Thymus (tissue), 11 donors: ENCODE results near the gene CRTAP. TPM values are rescaled to one million over a fixed set of nuclear protein-coding genes. Genes with fewer than 3 reads are reported as not detected.
"Not testable (repeated sequence)": the region's sequence is repeated elsewhere in the genome, so short reads cannot be mapped to it uniquely, and the experiment has no call there.

Experiments used
- DNase-seq, 9 donors: peaks; one replicate each; pipeline ENCODE4 v3.0.0-alpha.2; 2013; ENCODE audit warnings: low spot score in 9 of 9, low read depth in 6 of 9, missing footprints in 1 of 9
- H3K27ac ChIP-seq, 2 donors: one replicate each; pipeline ENCODE4 v1.5.1; 2013; ENCODE audit warnings: control low read depth in 1 of 2, low read depth in 1 of 2, low read length in 1 of 2, mild to moderate bottlenecking in 1 of 2, moderate library complexity in 1 of 2
- H3K27me3 ChIP-seq, 2 donors: one replicate each; pipeline ENCODE4 v1.5.1; 2013; ENCODE audit warnings: low read length in 1 of 2; ENCODE audit not compliant: control insufficient read depth in 2 of 2, insufficient read depth in 1 of 2
- H3K36me3 ChIP-seq, 2 donors: one replicate each; pipeline ENCODE4 v1.5.1; 2013; ENCODE audit warnings: low read length in 1 of 2, mild to moderate bottlenecking in 1 of 2, moderate library complexity in 1 of 2; ENCODE audit not compliant: control insufficient read depth in 2 of 2, insufficient read depth in 2 of 2
- H3K4me1 ChIP-seq, 2 donors: one replicate each; pipeline ENCODE4 v1.5.1; 2013; ENCODE audit warnings: low read length in 2 of 2; ENCODE audit not compliant: control insufficient read depth in 2 of 2, insufficient read depth in 2 of 2
- H3K4me3 ChIP-seq, 2 donors: one replicate each; pipeline ENCODE4 v1.5.1; 2013; ENCODE audit warnings: low read length in 2 of 2, control low read depth in 1 of 2, mild to moderate bottlenecking in 1 of 2
- H3K9me3 ChIP-seq, 2 donors: one replicate each; pipeline ENCODE4 v1.5.1; 2013; ENCODE audit warnings: low read length in 1 of 2, mild to moderate bottlenecking in 1 of 2; ENCODE audit not compliant: control insufficient read depth in 2 of 2, insufficient read depth in 1 of 2
- WGBS: extraction: QIAGEN DNeasy Blood & Tissue Kit; methylation state at CpG from one replicate; pipeline ENCODE4 v1.1.7; 2013; 5-methylcytosine and 5-hydroxymethylcytosine counted together
- polyA plus RNA-seq: library from polyadenylated mRNA; stranded (reverse); fragments of 200-250 nt; gene quantifications from one replicate; pipeline ENCODE4 v1.2.3, GENCODE V29; 2013
- total RNA-seq: library from RNA; stranded (reverse); fragments of 120-200 nt; gene quantifications from one replicate; pipeline ENCODE4 v1.2.4, GENCODE V29; 2013
- donor health status: healthy.

The CRTAP gene
- total and polyA plus RNA-seq, 2 donors: 21.6 to 38.6 TPM

DNA sequence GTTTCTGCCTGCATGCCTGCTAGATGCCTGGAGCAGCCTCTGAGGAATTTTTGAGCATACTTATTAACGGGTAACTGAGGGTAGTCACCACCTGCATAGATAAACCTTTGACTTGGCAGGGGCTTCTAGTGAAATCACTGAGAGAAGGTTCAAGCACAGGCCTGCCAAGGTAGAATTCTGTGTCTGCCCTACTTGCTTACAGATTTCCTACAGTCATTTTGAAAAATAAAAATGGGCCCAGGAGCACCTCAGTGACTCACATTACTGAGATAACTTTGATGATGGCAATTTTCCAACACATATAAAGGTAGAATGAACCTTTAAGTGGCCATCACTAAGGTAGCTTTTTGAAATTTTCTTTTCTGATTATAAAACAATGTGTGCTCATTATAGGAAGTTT is 10.8 kb downstream of the CRTAP start:
- H3K36me3 ChIP-seq: peaks cover 0 to 5% of the 10 kb centered on the region in 2 donors
- 94% methylated on average over 1 of the region's 1 CpG for WGBS
- no peaks in the 10 kb centered on the region for H3K4me1 ChIP-seq
- no peak overlapping the region for H3K4me3 ChIP-seq
- no peak overlapping the region for H3K27ac ChIP-seq
- no peak for DNase-seq
- no peaks in the 10 kb centered on the region for H3K9me3 ChIP-seq
- no peaks in the 10 kb centered on the region for H3K27me3 ChIP-seq

DNA sequence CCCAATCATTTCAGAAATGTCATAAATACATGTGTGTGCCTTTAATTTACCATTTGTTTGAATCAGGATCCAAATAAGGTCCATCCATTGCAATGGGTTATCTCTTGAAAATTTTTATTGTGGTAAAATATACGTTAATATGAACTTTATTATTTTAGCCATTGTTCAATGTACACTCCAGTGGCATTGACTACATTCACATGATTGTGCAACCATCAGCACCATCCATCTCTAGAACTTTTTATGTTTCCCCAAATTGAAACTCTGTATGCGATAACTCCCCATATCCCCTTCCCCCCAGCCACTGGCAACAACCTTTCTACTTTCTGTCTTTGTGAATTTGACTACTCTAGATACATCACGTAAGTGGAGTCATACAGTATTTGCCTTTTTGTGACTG is 12.0 kb downstream of the CRTAP start:
- DNase-seq: no peak
- Histone ChIP-seq H3K27ac (no peak overlapping the region), H3K9me3 (no peaks in the 10 kb centered on the region), H3K36me3 (peaks cover 0 to 5% of the 10 kb centered on the region in 2 donors), H3K4me3 (no peak overlapping the region), H3K27me3 (no peaks in the 10 kb centered on the region), H3K4me1 (no peaks in the 10 kb centered on the region)
- WGBS: 96% methylated on average over 3 of the region's 3 CpGs

DNA sequence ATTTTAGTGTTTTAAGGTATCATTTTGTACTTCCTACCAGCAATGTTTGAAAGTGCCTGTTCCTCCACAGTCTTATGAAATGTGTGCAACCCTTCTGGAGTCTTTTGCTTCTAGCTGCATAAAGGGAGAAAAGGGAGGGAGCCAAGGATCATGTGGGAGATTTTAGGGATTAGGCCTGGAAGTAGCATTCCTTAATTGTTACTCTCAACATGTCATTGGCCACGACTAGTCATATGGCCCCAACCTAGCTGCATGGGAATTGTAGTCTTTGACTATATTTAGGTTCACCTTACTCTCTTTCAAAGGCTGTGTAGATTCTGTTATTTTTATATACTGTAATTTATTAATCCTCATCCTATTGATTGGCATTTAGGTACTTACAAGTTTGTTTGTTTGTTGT is 14.9 kb downstream of the CRTAP start:
- WGBS: 93% methylated on average over 1 of the region's 1 CpG
- H3K36me3 ChIP-seq: peaks cover 0 to 3% of the 10 kb centered on the region in 2 donors

DNA sequence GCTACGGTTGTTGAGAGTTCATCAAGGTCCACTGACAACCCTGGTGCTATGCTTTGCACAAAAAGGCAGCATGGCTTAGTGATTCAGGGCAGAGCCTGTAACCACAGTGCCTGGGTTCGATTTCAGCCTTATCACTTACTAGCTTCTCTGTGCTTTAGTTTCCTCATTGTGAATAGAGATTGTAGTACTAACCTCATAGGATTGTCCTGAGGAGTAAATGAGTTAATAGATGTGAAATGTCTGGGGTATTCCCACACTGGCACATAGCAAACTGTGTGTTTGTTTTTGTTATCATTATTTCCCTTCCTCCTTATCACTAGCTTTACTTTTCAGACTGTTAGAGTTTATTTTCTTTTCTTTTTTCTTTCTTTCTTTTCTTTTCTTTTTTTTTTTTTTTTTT is 16.3 kb downstream of the CRTAP start:
- Histone ChIP-seq H3K4me1 (no peaks in the 10 kb centered on the region), H3K36me3 (peaks cover 0 to 1% of the 10 kb centered on the region in 2 donors), H3K27me3 (no peaks in the 10 kb centered on the region), H3K27ac (no peak overlapping the region), H3K4me3 (no peak overlapping the region), H3K9me3 (no peaks in the 10 kb centered on the region)
- DNase-seq: no peak
- 96% methylated on average over 2 of the region's 2 CpGs for WGBS

More for the DNA sequence above, 14.9 kb downstream of the CRTAP start:
- H3K27me3 ChIP-seq: no peaks in the 10 kb centered on the region
- no peak overlapping the region for H3K4me3 ChIP-seq
- H3K9me3 ChIP-seq: no peaks in the 10 kb centered on the region
- H3K27ac ChIP-seq: no peak overlapping the region
- H3K4me1 ChIP-seq: no peaks in the 10 kb centered on the region
- no peak for DNase-seq

DNA sequence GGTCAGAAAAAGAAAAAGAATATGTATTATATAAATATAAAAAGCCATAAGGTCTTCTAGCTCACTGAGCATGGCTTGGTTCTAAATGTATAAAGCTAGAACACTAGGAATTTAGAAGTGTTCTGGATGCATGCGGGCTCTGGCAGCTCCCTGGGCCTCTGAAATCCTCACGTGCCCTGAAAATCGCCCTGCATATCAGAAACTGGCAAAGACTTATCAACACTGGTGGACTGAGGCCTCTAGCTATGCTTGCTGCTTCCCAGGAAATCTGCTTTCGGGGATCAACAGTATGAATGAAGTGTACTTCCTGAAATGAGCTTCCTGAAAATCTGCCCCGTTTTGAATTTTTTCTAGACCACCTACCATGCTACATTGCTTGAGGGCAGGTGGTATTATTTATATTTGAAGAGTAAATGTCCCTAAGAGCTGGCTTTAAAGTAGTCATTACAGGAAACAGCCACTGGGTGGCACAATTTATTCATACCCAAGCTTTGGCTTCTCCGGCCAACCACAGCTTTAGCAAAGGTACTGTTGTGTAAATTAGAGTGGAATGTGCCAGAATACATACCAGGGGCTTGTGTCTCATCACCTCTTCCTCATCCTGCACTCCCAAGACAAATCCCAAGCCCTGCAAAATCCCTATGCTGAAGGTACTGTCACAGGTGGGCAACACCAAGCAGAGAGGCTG is 17.7 kb downstream of the CRTAP start:
- H3K9me3 ChIP-seq: no peaks in the 10 kb centered on the region
- no peak overlapping the region for H3K27ac ChIP-seq
- WGBS: 66% methylated on average over 6 of the region's 6 CpGs
- no peaks in the 10 kb centered on the region for H3K27me3 ChIP-seq
- no peaks in the 10 kb centered on the region for H3K4me1 ChIP-seq
- peaks cover 0 to 4% of the 10 kb centered on the region in 2 donors for H3K36me3 ChIP-seq
- H3K4me3 ChIP-seq: no peak overlapping the region
- DNase-seq: peak; percentile 24 to 75 (median 48)

DNA sequence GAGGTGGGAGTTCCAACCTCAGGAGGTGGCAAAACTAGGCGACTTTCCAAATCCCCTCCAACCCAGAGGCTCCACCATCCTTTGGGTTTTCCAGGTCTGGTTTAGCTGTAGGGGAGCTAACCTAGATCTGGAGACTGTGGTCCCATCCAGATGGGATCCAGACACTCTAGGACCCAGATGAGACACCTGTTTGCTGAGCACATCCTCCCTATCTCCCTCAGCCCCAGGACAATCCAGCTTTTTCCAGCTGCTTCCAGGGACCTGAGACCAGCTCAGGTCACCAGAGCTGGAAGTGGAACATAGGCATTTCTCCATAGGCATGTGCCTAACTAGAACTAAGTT is 18.2 kb downstream of the CRTAP start:
- WGBS: 100% methylated on average over 1 of the region's 1 CpG
- DNase-seq: no peak
- Histone ChIP-seq H3K9me3 (no peaks in the 10 kb centered on the region), H3K4me1 (no peaks in the 10 kb centered on the region), H3K27ac (no peak overlapping the region), H3K27me3 (no peaks in the 10 kb centered on the region), H3K36me3 (peaks cover 0 to 4% of the 10 kb centered on the region in 2 donors), H3K4me3 (no peak overlapping the region)

DNA sequence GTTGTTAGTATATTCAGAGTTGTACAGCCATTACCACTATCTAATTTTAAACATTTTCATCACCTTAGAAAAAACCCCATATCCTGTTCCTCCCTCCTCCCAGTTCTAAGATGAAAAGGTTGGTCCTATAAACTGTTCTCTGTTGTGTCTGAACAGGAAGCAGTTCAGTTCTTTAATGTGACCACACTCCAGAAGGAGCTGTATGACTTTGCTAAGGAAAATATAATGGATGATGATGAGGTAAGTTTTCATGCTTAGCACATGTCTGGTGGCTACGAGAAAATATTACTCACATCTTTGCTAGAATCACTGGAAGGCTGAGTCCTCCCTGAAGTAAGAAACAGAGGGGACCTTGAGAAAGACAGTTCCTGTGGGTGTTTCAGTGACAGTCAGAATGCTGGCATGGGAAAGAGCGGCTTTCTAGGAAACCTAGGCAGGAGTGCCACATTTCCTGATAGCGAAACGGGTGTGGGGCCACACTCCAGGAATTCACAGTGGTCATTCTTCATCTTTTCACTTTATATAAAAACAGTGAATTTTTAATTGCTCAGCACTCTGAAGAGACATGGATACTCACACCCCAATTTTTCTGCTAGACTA is 20.3 kb downstream of the CRTAP start:
- DNase-seq: no peak
- H3K9me3 ChIP-seq: no peaks in the 10 kb centered on the region
- H3K27me3 ChIP-seq: no peaks in the 10 kb centered on the region
- no peak overlapping the region for H3K4me3 ChIP-seq
- 72% methylated on average over 4 of the region's 4 CpGs for WGBS
- H3K4me1 ChIP-seq: no peaks in the 10 kb centered on the region
- H3K27ac ChIP-seq: no peak overlapping the region
- peaks cover 0 to 4% of the 10 kb centered on the region in 2 donors for H3K36me3 ChIP-seq

DNA sequence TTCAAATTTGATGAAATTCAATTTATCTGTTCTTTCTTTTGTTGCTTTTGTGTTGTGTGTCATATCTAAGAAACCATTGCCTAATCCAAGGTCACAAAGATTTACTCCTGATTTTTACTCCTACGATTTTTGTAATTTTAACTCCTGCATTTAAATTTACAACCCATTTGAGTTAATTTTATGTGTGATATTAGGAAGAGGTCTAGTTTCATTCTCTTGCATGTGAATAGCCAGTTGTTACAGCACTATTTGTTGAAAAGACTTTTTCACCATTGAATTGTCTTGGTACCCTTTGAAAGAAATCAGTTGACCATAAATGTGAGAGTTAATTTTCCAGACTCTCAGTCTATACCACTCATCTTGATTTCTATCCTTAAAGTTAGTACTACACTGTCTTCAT is 23.9 kb downstream of the CRTAP start:
- Histone ChIP-seq H3K36me3 (peaks cover 4 to 5% of the 10 kb centered on the region in 2 donors), H3K4me3 (no peak overlapping the region), H3K4me1 (no peaks in the 10 kb centered on the region), H3K27me3 (no peaks in the 10 kb centered on the region), H3K9me3 (no peaks in the 10 kb centered on the region), H3K27ac (no peak overlapping the region)
- no peak for DNase-seq
- WGBS: 96% methylated on average over 1 of the region's 1 CpG

DNA sequence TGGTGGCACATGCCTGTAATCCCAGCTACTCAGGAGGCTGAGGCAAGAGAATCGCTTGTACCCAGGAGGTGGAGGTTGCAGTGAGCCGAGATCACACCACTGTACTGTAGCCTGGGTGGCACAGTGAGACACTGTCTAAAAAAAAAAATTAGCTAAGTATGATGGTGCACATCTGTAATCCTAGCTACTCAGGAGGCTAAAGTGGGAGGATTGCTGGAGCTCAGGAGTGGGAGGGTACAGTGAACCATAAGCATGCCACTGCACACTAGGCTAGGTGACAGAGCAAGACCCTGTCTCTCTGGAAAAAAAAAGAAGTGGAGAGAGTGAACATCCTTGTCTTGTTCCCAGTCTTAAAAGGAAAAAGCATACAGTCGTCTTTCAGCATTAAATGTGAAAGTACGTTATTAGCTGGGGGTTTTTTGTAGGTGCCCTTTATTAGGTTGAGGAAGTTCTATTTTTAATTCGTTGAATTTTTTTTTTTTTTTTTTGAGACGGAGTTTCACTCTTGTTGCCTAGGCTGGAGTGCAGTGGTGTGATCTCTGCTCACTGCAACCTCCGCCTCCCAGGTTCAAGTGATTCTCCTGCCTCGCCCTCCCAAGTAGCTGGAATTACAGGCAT is 25.3 kb downstream of the CRTAP start:
- 96% methylated on average over 8 of the region's 8 CpGs for WGBS

More for the DNA sequence above, 25.3 kb downstream of the CRTAP start:
- not testable (repeated sequence) for H3K4me1 ChIP-seq, H3K36me3 ChIP-seq, H3K27me3 ChIP-seq, H3K9me3 ChIP-seq, H3K27ac ChIP-seq, DNase-seq, H3K4me3 ChIP-seq
